ENCODE measurements around the gene HHIP.

DNA sequence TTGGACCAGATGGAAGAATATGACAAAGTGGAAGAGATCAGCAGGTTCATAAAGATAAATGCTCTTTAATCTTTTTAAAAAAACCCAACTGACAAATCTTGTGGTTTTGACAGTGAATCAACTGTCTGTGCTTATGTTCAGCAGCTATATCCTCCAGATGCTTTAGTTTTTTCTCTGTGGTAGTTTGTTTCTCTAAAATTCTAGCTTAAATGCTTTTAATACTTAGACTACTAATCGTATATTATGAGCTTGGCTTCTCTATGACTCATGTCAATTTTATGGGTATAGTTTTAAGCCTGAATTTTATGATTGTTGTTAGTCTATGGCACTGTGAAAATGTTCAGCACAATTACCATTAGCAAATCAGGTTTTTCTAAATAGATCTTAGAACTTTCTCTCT lies 12.9 kb downstream of the HHIP start:
- TF ChIP-seq, protein P1, sequence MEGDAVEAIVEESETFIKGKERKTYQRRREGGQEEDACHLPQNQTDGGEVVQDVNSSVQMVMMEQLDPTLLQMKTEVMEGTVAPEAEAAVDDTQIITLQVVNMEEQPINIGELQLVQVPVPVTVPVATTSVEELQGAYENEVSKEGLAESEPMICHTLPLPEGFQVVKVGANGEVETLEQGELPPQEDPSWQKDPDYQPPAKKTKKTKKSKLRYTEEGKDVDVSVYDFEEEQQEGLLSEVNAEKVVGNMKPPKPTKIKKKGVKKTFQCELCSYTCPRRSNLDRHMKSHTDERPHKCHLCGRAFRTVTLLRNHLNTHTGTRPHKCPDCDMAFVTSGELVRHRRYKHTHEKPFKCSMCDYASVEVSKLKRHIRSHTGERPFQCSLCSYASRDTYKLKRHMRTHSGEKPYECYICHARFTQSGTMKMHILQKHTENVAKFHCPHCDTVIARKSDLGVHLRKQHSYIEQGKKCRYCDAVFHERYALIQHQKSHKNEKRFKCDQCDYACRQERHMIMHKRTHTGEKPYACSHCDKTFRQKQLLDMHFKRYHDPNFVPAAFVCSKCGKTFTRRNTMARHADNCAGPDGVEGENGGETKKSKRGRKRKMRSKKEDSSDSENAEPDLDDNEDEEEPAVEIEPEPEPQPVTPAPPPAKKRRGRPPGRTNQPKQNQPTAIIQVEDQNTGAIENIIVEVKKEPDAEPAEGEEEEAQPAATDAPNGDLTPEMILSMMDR (IDR thresholded peaks at IDR 0.05; ENCODE audit: low read depth, low read length, poor library complexity, severe bottlenecking): no peak
- no peak for TF ChIP-seq EZH2phosphoT487 (IDR thresholded peaks at IDR 0.05; ENCODE audit: borderline replicate concordance, low read length)

Data from DOHH2 (cell line).